HG03520 (cell line): Measurements from ENCODE around the gene CCDC146.
"Not testable (repeated sequence)": the region's sequence is repeated elsewhere in the genome, so short reads cannot be mapped to it uniquely, and the experiment has no call there.

Experiments used
- ATAC-seq: cut with Tn5 transposase; IDR thresholded peaks from one replicate; pipeline ENCODE4 v1.9.1; 2021; ENCODE audit warnings: mild to moderate bottlenecking, moderate library complexity; ENCODE audit not compliant: unreplicated experiment

CCDC146 gene

GRCh38 chr7:77138668-77139067 lies 16.3 kb downstream of the CCDC146 start:
- ATAC-seq, result not testable (repeated sequence)

DNA sequence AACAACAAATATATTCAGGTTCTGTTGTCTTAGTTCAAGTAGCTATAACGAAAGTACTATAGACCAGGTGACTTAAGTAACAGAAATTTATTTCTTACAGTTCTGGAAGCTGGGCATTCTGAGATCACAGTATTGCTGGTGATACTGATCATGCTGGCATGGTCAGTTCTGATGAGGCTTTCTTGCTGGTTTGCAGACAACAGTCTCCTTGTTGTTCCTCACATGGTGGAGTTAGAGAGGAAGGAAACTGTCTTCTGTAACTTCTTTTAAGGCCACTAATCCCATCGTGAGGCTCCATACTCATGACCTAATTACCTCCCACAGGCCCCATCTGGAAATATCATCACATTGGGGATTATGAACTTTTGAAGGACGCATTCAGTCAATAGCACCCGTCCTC lies 17.9 kb downstream of the CCDC146 start:
- not testable (repeated sequence) for ATAC-seq

- ATAC-seq, result not testable (repeated sequence)
Observed at GRCh38 chr7:77152232-77152631, 29.8 kb downstream of the CCDC146 start.

- peak; percentile 66 for ATAC-seq
Observed at GRCh38 chr7:77154917-77155464, 32.6 kb downstream of the CCDC146 start.

GRCh38 chr7:77155601-77156377 lies 33.4 kb downstream of the CCDC146 start:
- not testable (repeated sequence) for ATAC-seq

GRCh38 chr7:77157034-77157433 lies 34.6 kb downstream of the CCDC146 start:
- ATAC-seq, result peak; percentile 74

DNA sequence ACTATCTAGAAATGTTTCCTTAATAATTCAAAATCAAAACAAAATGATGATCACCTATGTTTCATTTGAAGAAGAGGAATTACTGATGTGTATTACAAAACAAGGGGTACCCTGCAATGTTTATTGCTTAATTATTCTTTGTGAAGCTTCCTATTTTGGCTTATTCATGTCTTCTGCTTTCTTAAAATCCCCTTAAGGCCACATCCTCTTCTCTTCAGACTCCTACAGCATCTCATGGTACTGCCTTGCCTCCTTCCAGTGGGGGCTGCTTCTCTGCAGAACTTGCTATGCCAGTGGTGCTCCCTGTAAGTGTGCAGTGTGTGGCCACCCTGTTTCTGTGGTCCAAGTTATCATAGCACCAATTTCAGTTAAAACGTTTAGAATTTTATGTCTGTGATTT lies 35.0 kb downstream of the CCDC146 start:
- peak; percentile 46 for ATAC-seq

DNA sequence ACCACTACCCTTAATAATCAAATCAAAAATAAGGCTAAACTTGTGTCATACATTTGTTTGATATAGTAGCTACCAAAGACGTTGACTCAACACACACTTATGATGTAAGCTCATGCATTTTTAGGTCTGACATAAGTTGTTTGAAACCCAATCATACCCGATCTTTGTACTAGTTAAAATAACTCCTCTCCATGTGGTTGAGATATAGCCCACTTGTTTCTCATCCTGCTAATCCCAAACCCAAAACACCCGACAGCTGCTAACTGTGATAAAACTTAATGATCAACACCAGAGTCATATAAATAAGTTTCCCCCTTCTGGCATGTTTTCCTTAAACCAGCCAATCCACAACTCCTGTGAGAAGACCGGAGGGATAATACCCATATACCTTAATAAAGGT lies 48.7 kb downstream of the CCDC146 start:
- not testable (repeated sequence) for ATAC-seq

- not testable (repeated sequence) for ATAC-seq
Observed at GRCh38 chr7:77172437-77173172, 50.2 kb downstream of the CCDC146 start.

- ATAC-seq, result not testable (repeated sequence)
Observed at GRCh38 chr7:77174418-77174817, 52.0 kb downstream of the CCDC146 start.

DNA sequence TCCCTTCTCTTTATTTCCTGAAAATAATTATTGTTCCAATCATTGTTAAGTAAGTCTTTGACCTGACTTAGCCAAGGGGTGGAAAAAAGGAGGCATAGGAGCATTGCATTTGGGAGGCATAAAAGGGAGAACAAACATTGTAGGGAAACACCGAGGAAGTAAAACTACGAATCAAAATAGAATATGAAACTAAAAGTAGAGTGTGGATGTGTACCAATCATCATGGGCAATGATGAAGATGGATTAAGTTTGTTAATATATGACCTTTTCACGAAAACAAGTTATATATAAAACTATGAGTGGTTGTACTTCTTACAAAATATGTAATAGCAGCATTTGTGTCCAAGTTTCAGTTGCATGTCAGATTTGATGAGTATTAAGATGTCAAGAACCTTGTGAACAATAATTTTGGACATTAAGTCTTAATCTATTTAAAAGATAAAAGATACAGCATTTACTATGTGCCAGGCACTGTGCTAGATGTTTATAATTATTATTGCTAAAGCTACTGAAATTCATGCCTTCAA lies 52.9 kb downstream of the CCDC146 start:
- ATAC-seq, result not testable (repeated sequence)

GRCh38 chr7:77177321-77177904 lies 55.0 kb downstream of the CCDC146 start:
- ATAC-seq, result not testable (repeated sequence)

DNA sequence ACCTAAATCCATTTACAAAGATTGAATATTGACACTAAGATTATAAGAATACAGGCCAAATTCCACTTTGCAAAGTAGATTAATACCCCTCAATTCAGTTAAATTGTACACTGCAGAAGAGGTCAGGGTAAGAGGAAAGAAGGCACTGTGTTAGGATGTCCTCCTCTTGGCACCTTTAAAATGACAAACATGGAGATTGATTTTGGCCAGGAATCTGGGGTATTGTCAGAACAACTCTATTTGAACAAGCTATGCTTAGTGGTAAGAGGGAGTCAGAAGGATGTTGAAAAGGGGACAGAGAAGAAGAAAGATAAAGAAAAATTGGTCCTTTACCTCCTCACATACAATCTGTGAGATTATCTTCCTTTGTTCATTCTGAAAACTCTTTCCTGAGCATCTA lies 55.6 kb downstream of the CCDC146 start:
- ATAC-seq, result not testable (repeated sequence)

DNA sequence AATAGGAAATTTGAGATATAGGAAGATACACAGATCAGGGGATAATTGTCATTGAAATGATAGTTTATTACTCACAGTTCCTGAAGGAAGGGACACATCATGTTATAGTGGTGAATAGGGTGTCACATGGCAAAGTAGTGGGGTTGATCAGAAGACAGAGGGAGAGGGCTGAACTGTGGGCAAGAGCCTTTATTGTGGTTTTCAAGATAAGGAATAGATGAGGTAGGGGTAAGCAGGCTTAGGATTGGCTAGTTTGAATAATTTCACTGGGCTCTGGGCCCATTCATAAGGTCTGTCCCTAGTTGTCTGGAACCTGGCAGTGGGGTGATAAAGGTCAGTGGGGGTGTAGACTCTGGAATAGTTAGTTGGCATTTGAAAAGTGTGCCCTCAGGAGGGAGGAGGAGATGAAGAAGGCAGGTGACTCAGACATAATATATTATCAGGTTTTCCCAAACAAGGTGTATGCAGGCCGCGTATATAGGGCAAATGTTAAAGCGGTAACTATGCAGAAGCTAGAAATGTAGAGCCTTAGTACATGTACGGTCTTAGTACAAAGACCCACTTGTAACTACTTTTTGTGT lies 58.7 kb downstream of the CCDC146 start:
- no peak for ATAC-seq

DNA sequence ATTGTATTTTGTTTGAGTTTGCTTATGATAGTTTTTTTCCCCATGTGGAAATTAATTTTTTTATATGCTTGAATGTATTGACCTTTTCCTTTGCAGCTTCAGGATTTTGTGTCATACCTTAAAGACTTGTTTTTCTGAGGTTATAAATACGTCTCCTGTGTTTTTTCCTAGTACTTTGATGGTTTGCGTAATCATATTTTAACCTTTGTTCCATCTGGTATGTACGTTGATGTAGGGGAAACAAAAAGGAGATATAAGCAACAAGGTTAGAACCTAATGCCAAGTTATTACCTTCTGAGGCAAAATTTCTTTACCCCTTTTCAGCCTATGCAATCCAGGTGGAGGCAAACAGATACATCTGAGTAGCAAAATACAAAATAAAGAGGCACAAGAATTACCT lies 59.3 kb downstream of the CCDC146 start:
- no peak for ATAC-seq

DNA sequence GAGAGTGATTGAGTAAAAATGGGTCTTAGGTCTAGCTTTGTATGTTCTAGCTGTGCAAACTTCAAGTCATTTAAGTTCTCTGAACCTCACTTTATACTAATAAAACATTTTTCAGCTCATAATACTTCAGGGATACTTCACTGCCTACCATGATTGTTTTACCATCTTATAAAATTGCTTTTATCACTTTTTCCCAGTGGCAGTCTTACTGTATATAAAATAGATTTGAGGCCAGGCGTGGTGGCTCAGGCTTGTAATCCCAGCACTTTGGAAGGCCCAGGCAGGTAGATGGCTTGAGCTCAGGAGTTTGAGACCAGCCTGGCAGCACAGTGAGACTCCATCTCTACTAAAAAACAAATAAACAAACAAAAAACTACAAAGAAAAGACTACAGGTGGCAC lies 59.8 kb downstream of the CCDC146 start:
- ATAC-seq, result no peak

- no peak for ATAC-seq
Observed at GRCh38 chr7:77184463-77184862, 62.0 kb downstream of the CCDC146 start.

GRCh38 chr7:77184990-77185389 lies 62.6 kb downstream of the CCDC146 start:
- no peak for ATAC-seq

GRCh38 chr7:77185866-77186265 lies 63.5 kb downstream of the CCDC146 start:
- ATAC-seq, result no peak

GRCh38 chr7:77188731-77189437 lies 66.5 kb downstream of the CCDC146 start:
- ATAC-seq, result no peak
